Neural progenitor cell (in vitro differentiated cells): ENCODE data around the gene CIDEB.

ENCODE experiments used
- EZH2 ChIP-seq: fragments of 200-600 bp; sonication (generic); IDR thresholded peaks from 2 replicates; pipeline ENCODE4 v1.6.1; 2017; ENCODE audit warnings: antibody characterized with exemption, mild to moderate bottlenecking, moderate library complexity
- TF ChIP-seq, protein P1 (sequence below): fragments of 200-600 bp; sonication (generic); IDR thresholded peaks from 2 replicates; pipeline ENCODE4 v1.5.1; 2017; ENCODE audit warnings: antibody characterized with exemption, mild to moderate bottlenecking

DNA sequence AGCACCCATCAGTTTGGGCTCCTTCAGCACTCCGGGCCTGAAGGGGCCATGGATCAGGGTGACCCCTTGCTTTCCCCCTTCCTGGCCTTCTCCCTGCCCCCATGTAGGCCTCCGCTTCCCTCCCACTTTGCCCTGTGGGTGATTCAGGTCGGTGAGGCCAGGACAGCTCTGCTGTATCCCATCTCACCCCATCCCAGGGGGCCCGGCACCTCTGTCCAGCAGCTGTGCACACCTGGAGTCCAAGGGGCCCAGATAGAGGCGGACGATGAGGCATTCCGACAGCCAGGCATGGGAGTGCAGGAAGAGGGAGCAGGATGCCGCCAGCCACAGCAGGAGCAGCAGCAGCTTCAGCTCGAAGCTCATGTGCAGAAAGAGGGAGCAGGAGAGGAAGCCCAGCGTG is 14.9 kb upstream of the CIDEB start:
- TF ChIP-seq, protein P1, sequence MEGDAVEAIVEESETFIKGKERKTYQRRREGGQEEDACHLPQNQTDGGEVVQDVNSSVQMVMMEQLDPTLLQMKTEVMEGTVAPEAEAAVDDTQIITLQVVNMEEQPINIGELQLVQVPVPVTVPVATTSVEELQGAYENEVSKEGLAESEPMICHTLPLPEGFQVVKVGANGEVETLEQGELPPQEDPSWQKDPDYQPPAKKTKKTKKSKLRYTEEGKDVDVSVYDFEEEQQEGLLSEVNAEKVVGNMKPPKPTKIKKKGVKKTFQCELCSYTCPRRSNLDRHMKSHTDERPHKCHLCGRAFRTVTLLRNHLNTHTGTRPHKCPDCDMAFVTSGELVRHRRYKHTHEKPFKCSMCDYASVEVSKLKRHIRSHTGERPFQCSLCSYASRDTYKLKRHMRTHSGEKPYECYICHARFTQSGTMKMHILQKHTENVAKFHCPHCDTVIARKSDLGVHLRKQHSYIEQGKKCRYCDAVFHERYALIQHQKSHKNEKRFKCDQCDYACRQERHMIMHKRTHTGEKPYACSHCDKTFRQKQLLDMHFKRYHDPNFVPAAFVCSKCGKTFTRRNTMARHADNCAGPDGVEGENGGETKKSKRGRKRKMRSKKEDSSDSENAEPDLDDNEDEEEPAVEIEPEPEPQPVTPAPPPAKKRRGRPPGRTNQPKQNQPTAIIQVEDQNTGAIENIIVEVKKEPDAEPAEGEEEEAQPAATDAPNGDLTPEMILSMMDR: no peak
- TF ChIP-seq EZH2: no peak
